HEK293T (cell line): Measurements from ENCODE around the gene CLC.

Source experiments
- CTCF ChIA-PET: fragments of 350-600 bp; formaldehyde crosslinking; extraction: SDS; loops from one replicate; lab custom pipeline; 2021; ENCODE audit warnings: antibody characterized with exemption, inconsistent platforms; lab: Yijun Ruan, JAX
- POLR2A ChIA-PET: fragments of 350-600 bp; formaldehyde crosslinking; extraction: SDS; loops from one replicate; lab custom pipeline; 2020; ENCODE audit warnings: antibody characterized with exemption, inconsistent platforms; lab: Yijun Ruan, JAX
- DNase-seq: peaks from one replicate; pipeline ENCODE4 v3.0.0; 2012; ENCODE audit warnings: mixed read lengths; ENCODE audit errors: extremely low spot score
- ARNT ChIP-seq: fragments of 450-650 bp; IDR thresholded peaks from 2 replicates; pipeline ENCODE4 v1.6.1; 2017; ENCODE audit warnings: mild to moderate bottlenecking
- BHLHE40 ChIP-seq: fragments of 450-650 bp; IDR thresholded peaks from 2 replicates; pipeline ENCODE4 v1.6.1; 2016; ENCODE audit warnings: mild to moderate bottlenecking, moderate library complexity, borderline replicate concordance
- CTBP1 ChIP-seq: fragments of 450-650 bp; IDR thresholded peaks from 2 replicates; pipeline ENCODE4 v1.6.1; 2016; ENCODE audit warnings: borderline replicate concordance
- ELF4 ChIP-seq: fragments of 450-650 bp; IDR thresholded peaks from 2 replicates; pipeline ENCODE4 v1.6.1; 2017; ENCODE audit warnings: antibody characterized with exemption
- FOXA1 ChIP-seq: fragments of 450-650 bp; IDR thresholded peaks from 2 replicates; pipeline ENCODE4 v1.6.1; 2016; ENCODE audit warnings: mild to moderate bottlenecking
- FOXK2 ChIP-seq: fragments of 450-650 bp; IDR thresholded peaks from 2 replicates; pipeline ENCODE4 v1.6.1; 2016; ENCODE audit warnings: mild to moderate bottlenecking
- FOXM1 ChIP-seq: fragments of 450-650 bp; IDR thresholded peaks from 2 replicates; pipeline ENCODE4 v1.6.1; 2017; ENCODE audit warnings: mild to moderate bottlenecking, borderline replicate concordance
- HDGF ChIP-seq: fragments of 450-650 bp; IDR thresholded peaks from 2 replicates; pipeline ENCODE4 v1.6.1; 2017; ENCODE audit warnings: antibody characterized with exemption, borderline replicate concordance
- L3MBTL2 ChIP-seq: fragments of 450-650 bp; conservative IDR thresholded peaks from 2 replicates; pipeline ENCODE4 v1.6.1; 2016; ENCODE audit warnings: mild to moderate bottlenecking
- LEF1 ChIP-seq: fragments of 450-650 bp; IDR thresholded peaks from 2 replicates; pipeline ENCODE4 v1.6.1; 2017; ENCODE audit warnings: mild to moderate bottlenecking, borderline replicate concordance
- NFRKB ChIP-seq: fragments of 450-650 bp; IDR thresholded peaks from 2 replicates; pipeline ENCODE4 v1.6.1; 2016; ENCODE audit warnings: mild to moderate bottlenecking, moderate library complexity
- SP1 ChIP-seq: fragments of 450-650 bp; IDR thresholded peaks from 2 replicates; pipeline ENCODE4 v1.6.1; 2017
- SUZ12 ChIP-seq: fragments of 450-650 bp; IDR thresholded peaks from 2 replicates; pipeline ENCODE4 v1.6.1; 2016; ENCODE audit warnings: mild to moderate bottlenecking
- TARDBP ChIP-seq: fragments of 450-650 bp; IDR thresholded peaks from 2 replicates; pipeline ENCODE4 v1.6.1; 2016
- ZNF384 ChIP-seq: fragments of 450-650 bp; IDR thresholded peaks from 2 replicates; pipeline ENCODE4 v1.6.1; 2016
- TF ChIP-seq, protein P1 (sequence below): fragments of 450-650 bp; IDR thresholded peaks from 2 replicates; pipeline ENCODE4 v1.6.1; 2016

Gene CLC

DNA sequence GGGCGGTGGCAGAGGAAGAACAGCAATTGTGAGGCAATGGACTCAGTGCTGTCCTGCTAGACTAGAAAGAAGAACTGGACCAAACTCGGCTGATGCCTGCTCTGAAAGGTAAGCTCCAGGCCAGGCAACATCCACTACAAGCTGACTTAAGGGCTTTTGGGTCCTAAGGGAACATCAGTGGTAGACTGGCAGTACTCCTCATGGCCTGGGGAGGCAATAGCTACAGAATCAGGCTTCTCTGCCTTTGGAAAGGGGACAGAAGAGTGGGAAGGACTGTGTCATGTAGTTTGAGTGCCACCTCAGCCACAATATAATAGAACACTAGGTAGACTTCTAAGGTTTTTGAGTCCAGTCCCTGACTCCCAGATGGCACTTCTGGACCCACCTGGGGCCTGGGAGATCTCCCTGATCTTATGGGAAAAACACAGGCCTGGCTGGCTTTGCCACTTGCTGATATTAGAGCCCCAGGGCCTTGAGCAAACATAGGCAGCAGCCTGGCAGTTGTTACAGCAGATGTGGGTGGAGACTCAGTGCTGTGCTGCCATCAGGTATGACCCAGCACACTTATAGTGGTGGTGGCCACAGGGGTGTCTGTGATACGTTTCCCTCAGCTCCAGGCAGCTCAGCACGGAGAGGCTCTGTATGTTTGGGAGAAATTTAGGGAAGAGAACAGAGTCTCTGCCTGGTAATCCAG, 9.2 kb upstream of the CLC start:
- TF ChIP-seq FOXM1: no peak
- no peak for TF ChIP-seq ELF4
- no peak for TF ChIP-seq FOXK2
- TF ChIP-seq FOXA1: no peak
- no peak for TF ChIP-seq SP1
- no peak for TF ChIP-seq CTBP1
- no peak for TF ChIP-seq NFRKB
- no peak for TF ChIP-seq L3MBTL2
- no peak for TF ChIP-seq TARDBP
- no peak for TF ChIP-seq SUZ12
- no peak for DNase-seq
- ChIA-PET CTCF (interaction anchor here (0.6 kb wide), 1 partner anchor 10 kb away, joined by 3 read pairs; no protein-coding TSS in a partner anchor), POLR2A (no interaction called here)

DNA sequence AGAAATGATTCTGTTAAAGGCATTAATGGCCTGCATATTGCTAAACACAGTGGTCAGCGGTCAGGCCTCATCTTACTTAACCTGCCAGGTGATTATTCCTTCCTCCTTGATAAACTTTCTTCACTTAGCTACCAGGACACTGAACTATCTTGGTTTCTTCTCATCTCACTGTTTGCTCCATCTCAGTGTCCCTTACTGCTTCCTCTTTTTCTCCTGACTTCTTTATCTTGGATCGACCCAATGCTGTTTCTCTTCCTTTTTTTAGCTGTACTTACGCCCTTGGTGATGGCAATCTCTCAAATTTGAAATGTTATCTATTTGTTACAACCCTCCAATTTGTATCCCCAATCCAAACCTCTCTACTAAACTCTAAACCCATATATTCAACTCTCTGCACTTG, 7.8 kb upstream of the CLC start:
- DNase-seq: no peak
- TF ChIP-seq TARDBP (no peak), SP1 (no peak)
- TF ChIP-seq, protein P1, sequence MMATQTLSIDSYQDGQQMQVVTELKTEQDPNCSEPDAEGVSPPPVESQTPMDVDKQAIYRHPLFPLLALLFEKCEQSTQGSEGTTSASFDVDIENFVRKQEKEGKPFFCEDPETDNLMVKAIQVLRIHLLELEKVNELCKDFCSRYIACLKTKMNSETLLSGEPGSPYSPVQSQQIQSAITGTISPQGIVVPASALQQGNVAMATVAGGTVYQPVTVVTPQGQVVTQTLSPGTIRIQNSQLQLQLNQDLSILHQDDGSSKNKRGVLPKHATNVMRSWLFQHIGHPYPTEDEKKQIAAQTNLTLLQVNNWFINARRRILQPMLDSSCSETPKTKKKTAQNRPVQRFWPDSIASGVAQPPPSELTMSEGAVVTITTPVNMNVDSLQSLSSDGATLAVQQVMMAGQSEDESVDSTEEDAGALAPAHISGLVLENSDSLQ: no peak
- ChIA-PET CTCF (no interaction called here), POLR2A (no interaction called here)

DNA sequence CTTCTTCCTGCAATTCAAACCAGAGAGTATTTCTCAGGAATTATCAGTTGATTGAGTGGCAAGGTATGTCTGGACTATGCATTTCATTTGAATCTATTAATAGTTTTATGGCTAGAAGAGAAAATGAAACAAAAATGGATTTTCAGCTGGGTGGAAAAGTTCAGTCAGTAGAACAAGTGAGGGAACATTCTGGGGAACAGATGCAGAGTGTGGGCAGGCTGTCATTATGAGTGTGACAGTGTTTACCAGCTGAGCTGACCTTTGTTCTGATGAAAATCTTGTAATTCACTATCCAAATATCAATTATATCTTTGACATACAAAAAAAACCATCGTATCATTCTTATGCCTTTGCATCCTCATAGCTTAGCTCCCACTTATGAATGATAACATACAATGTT, 2.6 kb upstream of the CLC start:
- CTCF ChIA-PET: no interaction called here
- POLR2A ChIA-PET: interaction anchor here (0.6 kb wide), 1 partner anchor 1122 kb away, joined by 4 read pairs; no protein-coding TSS in a partner anchor
- no peak for DNase-seq
- TF ChIP-seq HDGF: no peak
- no peak for TF ChIP-seq TARDBP
- TF ChIP-seq FOXK2: no peak
- TF ChIP-seq BHLHE40: no peak
- TF ChIP-seq FOXM1: no peak
- no peak for TF ChIP-seq SUZ12
- no peak for TF ChIP-seq FOXA1
- TF ChIP-seq, protein P1: no peak
- no peak for TF ChIP-seq ZNF384
- TF ChIP-seq L3MBTL2: no peak
- TF ChIP-seq NFRKB: no peak
- TF ChIP-seq SP1: no peak
- TF ChIP-seq LEF1: no peak
- TF ChIP-seq ARNT: no peak
- TF ChIP-seq CTBP1: no peak
- TF ChIP-seq ELF4: no peak

DNA sequence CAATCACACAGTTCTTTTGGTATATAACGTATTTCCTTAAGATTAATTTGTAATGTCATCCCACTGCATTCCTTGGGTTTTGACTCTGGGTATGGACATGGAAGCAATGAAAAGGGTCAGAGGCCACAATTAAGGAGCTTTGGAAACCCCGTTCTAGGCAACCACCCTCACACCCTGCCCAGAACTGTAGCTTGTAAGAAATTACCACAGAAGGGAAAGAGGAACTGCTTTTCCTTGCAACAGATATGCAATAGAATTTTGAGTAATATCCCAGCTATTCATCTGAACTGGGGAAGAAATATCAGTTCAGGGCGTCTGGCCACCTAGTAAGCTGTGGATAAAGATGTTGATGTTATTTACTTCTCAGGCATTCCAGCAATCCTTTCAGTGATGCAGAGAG, 985 bp upstream of the CLC start:
- POLR2A ChIA-PET: no interaction called here
- TF ChIP-seq, protein P1: no peak
- TF ChIP-seq FOXA1 (no peak), NFRKB (no peak), FOXK2 (no peak), CTBP1 (no peak), SUZ12 (no peak), LEF1 (no peak)
- CTCF ChIA-PET: interaction anchor here (1.2 kb wide), 1 partner anchor 105 kb away, joined by 3 read pairs; no protein-coding TSS in a partner anchor
- no peak for DNase-seq

DNA sequence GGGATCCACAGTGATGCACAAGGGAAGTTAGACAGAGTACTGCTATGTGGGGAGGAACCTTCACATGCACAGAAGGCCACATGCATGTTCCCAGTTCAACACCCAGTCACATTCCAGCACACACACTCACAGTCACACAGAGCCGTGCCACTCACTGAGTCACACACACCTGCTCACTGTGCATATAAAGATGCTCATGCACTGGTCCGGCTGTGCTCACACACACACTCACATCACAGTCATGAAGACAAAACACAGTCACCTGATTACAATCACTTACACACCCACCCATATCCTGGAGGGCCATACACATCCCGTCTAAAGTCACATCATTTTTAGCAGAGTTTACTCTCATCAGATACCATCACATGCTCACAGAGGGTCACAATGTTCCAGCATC, 478 bp downstream of the CLC start:
- CTCF ChIA-PET: no interaction called here
- no peak for TF ChIP-seq ZNF384
- no peak for TF ChIP-seq FOXK2
- TF ChIP-seq SUZ12: no peak
- TF ChIP-seq SP1: no peak
- no peak for TF ChIP-seq HDGF
- no peak for TF ChIP-seq BHLHE40
- TF ChIP-seq FOXA1: no peak
- no peak for TF ChIP-seq L3MBTL2
- no peak for TF ChIP-seq NFRKB
- no peak for TF ChIP-seq ARNT
- TF ChIP-seq, protein P1: no peak
- TF ChIP-seq TARDBP: no peak
- no peak for TF ChIP-seq LEF1
- TF ChIP-seq ELF4: no peak
- POLR2A ChIA-PET: no interaction called here
- no peak for DNase-seq

DNA sequence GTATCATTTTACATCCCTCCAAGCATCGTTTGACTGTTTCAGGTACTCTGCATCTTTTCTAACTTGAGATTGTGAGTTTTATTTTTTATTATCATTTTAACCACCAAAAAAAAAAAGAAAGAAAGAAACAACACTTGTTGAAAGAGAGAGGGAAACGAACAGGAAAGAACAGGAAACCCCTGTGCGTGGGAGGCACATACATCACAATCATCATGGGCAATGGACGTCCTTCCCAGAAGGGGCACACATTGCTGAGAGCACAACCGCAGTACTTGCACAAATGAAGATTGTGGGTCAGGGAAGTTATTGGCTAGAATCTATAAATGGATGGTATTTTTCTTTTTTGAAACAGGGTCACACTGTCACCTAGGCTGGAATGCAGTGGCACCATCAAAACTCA, 1.7 kb downstream of the CLC start:
- ChIA-PET CTCF (no interaction called here), POLR2A (no interaction called here)
- TF ChIP-seq L3MBTL2 (no peak), NFRKB (no peak), BHLHE40 (no peak), SUZ12 (no peak), LEF1 (no peak), FOXA1 (no peak), FOXK2 (no peak), ELF4 (no peak), FOXM1 (no peak), SP1 (no peak), CTBP1 (no peak), HDGF (no peak), ARNT (no peak), ZNF384 (no peak), TARDBP (no peak)
- TF ChIP-seq, protein P1: no peak
- no peak for DNase-seq
